DOHH2 (cell line): ENCODE measurements around the gene PPID.

Experiments used
- CTCF ChIP-seq: fragments of 200-600 bp; sonication (generic); IDR thresholded peaks from one replicate; pipeline ENCODE4 v1.5.1; 2014; ENCODE audit warnings: antibody characterized with exemption, mild to moderate bottlenecking, low read depth, low read length; ENCODE audit not compliant: poor library complexity, severe bottlenecking
- EZH2phosphoT487 ChIP-seq: fragments of 200-600 bp; sonication (generic); IDR thresholded peaks from 2 replicates; pipeline ENCODE4 v1.6.1; 2017; ENCODE audit warnings: borderline replicate concordance, mild to moderate bottlenecking, antibody characterized with exemption, low read length, moderate library complexity, mixed read lengths

DNA sequence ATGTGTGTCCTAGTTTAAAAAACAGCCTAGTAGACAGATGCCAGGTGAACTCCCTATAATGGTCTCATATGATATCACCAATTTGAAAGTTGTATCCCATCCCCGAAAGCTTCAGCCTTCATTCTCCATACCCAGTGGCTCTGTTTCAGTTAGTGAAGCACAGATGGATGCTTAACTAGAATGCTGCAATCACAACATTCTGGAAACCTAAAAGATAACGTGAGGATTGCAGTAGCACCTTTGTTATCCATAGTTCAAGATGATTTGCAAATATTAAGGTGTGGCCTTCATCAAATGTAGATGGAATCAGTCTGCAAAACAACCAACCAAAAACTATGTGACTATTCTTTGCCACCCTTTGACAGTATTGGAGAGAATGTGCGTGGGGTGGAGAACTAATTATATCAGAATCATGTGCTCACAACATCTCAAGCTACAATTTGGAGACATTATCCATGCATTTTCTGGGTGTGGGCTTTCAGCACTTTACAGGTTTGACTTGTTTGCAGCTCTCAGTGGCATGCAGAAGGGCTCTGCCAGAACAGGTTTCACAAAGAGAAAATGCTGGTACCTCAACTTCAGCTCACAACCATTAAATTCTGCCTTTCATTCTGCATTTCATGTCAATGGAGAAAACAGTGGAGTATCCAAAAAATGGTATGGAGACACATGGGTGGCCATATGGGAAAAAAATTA, 18.3 kb upstream of the PPID start:
- TF ChIP-seq CTCF (no peak), EZH2phosphoT487 (no peak)
